ES-I3 (cell line): ENCODE measurements around the gene ZDHHC21.

Source experiments
- H3K36me3 ChIP-seq: 2 replicates; pipeline ENCODE4 v1.6.1; 2013; ENCODE audit warnings: mild to moderate bottlenecking, low read length, control low read depth, moderate library complexity; ENCODE audit not compliant: insufficient read depth
- H3K4me1 ChIP-seq: 2 replicates; pipeline ENCODE4 v1.6.1; 2013; ENCODE audit warnings: mild to moderate bottlenecking, control low read depth, low read length; ENCODE audit not compliant: insufficient read depth
- H3K9ac ChIP-seq: 2 replicates; pipeline ENCODE4 v1.6.1; 2013; ENCODE audit warnings: low read depth, mild to moderate bottlenecking, low read length, moderate library complexity
- H3K9me3 ChIP-seq: 2 replicates; pipeline ENCODE4 v1.6.1; 2013; ENCODE audit warnings: mild to moderate bottlenecking, low read length, moderate library complexity; ENCODE audit not compliant: control insufficient read depth, insufficient read depth

Gene ZDHHC21

DNA sequence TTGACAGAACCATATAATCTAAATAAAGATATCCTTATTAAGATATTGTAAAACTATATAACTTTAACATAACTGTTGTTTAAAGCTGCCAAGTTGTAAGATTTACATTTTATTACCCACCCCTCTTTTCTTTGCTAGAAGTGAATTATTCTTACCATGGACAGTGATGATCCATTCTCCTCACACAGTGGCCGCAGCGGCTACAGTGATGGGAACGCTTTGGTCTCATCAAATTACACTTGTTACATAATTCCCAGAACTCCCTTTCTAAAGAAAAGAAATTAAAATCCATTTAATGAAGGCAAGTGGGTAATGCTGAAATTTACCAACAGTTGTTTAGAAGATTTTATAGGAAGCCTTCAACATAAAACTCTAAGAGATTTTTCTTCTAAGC is 31.2 kb downstream of the ZDHHC21 start:
- Histone ChIP-seq H3K36me3 (no peaks in the 10 kb centered on the region), H3K9me3 (no peaks in the 10 kb centered on the region), H3K9ac (no peak overlapping the region), H3K4me1 (no peaks in the 10 kb centered on the region)

DNA sequence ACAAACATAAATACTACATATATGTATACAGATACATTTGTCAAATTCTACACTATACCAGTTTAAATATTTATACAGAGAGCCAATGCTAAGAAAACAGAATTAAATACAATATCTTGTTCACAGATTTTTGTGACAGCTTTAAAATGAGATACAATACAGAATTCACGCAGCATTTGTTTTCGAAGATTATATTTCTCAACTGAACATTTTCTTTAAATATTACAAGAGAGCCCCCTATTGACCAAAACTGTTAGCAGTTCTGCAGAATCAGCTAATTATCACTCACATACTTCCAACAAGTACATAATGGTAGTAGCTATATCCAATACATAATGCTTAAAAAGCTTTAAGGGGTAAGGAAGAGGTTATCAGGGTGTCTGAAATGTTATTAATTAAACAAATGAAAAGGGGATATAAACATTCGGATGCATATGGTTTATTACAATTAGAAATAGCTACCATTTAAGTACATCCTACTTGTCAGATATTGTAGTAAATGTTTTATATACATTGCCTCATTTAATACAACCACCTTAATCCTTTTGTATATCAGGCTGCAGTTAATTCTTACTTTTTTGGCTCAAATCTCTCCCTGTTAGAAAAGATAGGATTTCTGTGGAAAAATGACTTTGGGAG is 31.7 kb downstream of the ZDHHC21 start:
- H3K9me3 ChIP-seq, result no peaks in the 10 kb centered on the region
- no peaks in the 10 kb centered on the region for H3K36me3 ChIP-seq
- no peak overlapping the region for H3K9ac ChIP-seq

DNA sequence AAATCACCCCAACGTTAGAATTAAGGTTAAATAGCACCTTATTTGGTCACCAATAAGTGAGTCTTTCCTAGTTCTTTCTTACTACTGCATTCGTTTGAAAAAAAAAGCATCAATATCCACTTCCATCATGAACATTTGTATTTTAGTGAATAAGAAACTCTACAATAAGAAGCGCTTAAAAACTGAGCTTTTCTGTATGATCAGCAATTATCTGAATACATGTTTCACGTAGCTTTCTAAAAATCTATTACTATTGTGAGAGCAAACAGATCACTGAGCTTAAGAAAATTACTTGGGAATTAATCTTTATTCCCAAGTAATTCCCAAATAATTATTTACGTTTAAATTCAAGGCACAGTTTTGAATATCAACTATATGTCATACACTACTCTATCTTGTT is 32.5 kb downstream of the ZDHHC21 start:
- Histone ChIP-seq H3K36me3 (no peaks in the 10 kb centered on the region), H3K9me3 (no peaks in the 10 kb centered on the region), H3K4me1 (no peaks in the 10 kb centered on the region), H3K9ac (no peak overlapping the region)

More for the DNA sequence above, 31.7 kb downstream of the ZDHHC21 start:
- H3K4me1 ChIP-seq, result no peaks in the 10 kb centered on the region

DNA sequence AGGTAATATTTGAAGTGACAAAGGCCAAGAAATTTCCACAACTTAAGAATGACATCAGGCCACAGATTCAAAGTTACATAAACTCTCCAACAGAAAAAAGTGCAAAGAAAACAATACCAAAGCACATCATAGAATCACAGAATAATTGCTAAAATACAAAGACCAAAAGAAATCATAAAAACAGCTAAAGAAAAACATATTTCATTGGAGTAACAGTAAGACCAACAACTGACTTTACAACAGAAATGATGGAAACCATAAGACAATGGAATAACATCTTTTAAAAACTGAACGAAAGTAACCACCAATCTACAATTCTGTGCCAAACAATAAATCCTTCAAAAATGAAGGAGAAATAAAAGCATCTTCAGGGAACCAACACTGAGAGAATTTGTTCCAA is 38.3 kb downstream of the ZDHHC21 start:
- H3K9me3 ChIP-seq, result peaks cover 15% of the 10 kb centered on the region
- H3K36me3 ChIP-seq, result no peaks in the 10 kb centered on the region
- no peak overlapping the region for H3K9ac ChIP-seq
- H3K4me1 ChIP-seq, result no peaks in the 10 kb centered on the region

DNA sequence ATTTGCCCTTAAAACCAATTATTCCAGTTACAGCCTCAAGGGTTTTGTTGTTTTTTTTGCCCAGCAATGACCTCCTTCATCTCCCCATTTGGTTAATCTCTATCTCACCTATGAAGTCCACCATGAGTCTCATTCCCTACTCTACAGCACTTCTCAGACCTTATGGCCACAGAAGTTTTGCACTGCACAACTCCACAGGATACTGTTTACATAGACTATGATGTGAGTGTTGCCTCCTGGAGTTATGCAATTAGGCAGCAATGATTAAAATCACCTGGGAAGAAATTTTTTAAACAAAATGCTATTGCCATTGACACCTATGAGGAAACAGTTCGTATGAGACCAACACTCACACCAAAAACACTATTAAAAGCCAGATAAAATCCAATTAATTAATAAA is 39.7 kb downstream of the ZDHHC21 start:
- H3K9me3 ChIP-seq, result peaks cover 15% of the 10 kb centered on the region
- no peaks in the 10 kb centered on the region for H3K36me3 ChIP-seq
- H3K9ac ChIP-seq, result no peak overlapping the region; the same call in 1 of the 2 replicates
- H3K4me1 ChIP-seq, result no peaks in the 10 kb centered on the region

DNA sequence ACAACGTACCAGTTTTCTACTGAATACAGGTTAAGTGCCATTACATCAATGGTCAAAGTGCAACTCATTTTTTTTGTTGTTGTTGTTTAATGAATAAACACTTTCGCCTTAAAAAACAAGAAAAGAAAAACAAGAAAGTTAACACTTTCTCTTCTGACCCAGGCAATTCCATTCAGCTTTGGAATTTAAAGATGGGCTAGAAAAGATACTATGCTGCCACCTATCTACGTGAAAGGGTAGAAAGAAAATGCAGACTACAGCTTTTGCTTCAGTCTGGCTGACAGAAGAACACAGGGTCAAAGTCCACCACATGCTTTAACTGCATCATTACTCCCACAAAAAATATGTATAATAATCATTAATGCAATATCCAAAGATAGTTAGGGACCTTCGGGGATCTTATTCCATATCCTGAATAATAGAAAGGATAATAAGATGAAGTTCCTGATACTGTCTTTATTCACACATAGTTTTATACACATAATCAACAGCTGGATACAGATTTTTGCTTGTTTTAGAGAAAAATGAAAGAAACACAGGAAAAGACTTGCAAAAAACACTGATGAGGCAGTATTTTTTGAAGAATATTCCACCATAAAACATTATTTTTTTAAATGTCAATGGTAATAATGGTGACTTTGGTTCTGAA is 40.4 kb downstream of the ZDHHC21 start:
- Histone ChIP-seq H3K4me1 (no peaks in the 10 kb centered on the region), H3K36me3 (no peaks in the 10 kb centered on the region), H3K9ac (no peak overlapping the region), H3K9me3 (peaks cover 15% of the 10 kb centered on the region)

DNA sequence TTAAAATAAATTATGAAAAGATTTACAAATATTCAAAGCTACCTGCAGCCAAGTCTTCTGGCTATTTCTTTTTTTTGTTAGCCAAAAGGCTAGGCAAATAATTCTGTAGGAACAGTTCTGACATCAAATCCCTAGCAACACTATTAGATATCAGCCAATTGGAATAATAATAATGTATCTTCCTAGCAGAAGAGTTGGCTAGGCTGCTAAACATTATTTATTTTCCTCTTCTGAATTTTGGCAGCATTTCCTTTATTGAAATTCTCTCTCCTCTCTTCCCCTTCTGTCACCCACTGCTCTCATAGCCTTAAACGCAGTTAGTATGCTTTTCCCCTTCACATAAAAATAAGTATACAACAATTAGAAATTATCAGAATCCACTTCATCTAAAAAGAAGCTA is 42.6 kb downstream of the ZDHHC21 start:
- peaks cover 15% of the 10 kb centered on the region for H3K9me3 ChIP-seq
- no peak overlapping the region for H3K9ac ChIP-seq
- H3K36me3 ChIP-seq, result no peaks in the 10 kb centered on the region
- no peaks in the 10 kb centered on the region for H3K4me1 ChIP-seq

DNA sequence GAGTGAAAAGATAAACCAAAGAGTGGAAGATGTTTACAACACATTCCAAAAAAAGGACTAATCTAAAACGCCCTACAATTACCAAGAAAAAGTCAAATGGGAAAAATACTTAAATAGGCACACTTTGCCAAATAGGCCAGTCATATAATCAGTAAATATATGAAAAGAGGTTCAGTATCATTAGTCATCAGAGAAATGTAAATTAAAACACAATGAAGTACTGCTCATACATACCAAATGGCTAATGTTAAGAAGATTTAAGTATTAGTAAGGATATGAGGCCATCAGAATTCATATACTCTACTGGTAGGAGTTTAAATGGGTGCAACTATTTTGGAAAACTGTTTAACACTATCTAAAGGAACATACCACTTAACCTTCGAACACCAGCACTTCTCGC is 47.6 kb downstream of the ZDHHC21 start:
- Histone ChIP-seq H3K4me1 (no peaks in the 10 kb centered on the region), H3K36me3 (no peaks in the 10 kb centered on the region), H3K9me3 (no peaks in the 10 kb centered on the region), H3K9ac (no peak overlapping the region)

DNA sequence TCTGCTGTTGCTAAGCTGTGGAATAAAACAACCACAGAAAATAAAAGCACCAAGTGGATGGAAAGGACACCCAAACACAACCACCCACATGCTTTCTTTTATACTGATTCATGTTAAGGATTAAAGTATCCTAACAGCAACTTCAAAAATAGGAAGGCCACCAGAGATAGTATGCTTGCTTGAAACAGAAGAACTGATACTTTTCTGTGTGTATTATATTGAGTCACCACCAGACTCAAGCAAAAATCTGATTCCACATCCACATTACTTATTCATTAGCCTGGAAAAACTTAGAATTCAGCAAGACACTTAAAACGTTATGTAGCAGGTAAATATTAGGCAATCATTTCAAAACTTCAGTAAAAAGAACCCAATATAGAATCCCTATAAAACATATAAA is 52.3 kb downstream of the ZDHHC21 start:
- Histone ChIP-seq H3K4me1 (no peaks in the 10 kb centered on the region), H3K9ac (no peak overlapping the region), H3K9me3 (no peaks in the 10 kb centered on the region), H3K36me3 (no peaks in the 10 kb centered on the region)

DNA sequence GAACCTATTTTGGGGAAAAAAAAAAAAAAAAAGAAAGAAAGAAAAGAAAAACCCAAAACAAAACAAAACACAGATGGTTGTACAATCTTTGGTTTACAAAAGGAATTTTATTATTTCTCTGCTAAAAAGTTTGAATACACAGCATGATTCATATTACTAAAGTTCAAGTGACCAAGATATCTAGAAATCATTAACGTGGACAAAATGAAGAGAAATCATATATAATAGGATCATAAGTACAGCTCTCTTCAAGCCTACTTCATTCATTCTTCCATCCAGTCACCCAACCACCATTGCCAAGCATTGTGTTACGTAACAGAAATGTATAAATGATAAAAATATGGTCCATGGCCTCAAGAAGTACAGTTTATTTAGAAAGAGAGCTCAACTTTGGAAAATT is 52.9 kb downstream of the ZDHHC21 start:
- H3K36me3 ChIP-seq, result no peaks in the 10 kb centered on the region

DNA sequence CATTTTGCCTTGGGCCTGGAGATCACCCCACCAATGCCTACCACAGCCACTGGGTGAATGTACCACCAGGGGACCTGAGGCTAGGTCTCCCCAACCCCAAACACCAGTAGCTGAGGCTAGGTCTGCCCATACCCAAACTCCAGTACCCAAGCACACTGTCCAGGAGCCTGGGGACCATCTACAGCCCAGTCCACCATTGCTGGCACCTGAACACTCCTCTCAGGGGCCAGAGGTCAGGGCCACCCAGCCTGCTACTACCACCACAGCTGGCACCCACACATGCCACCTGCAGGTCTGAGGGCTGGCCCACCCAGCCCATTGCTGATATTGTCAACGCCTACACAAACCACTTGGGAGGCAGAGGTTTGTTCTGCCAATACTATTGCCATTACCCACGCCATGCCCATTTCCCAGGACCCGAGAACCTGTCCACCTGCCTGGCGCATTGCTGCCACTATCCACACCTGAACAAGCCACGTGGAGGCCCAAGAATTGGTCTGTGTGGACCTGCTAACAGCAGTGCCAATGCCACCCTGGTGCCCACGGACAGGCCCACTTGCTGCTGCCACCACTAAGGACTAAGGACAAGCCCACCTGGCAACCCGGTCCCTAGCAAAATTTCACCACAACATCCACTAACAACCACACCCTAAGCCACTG is 59.2 kb downstream of the ZDHHC21 start:
- peaks cover under 1% of the 10 kb centered on the region; the same call in 1 of the 2 replicates for H3K4me1 ChIP-seq
- no peaks in the 10 kb centered on the region for H3K36me3 ChIP-seq
- H3K9me3 ChIP-seq, result 0 out of 2 replicates have a peak, but pooled peaks cover 3% of the 10 kb centered on the region
- no peak overlapping the region for H3K9ac ChIP-seq

More for the DNA sequence above, 52.9 kb downstream of the ZDHHC21 start:
- Histone ChIP-seq H3K4me1 (no peaks in the 10 kb centered on the region), H3K9ac (no peak overlapping the region), H3K9me3 (no peaks in the 10 kb centered on the region)

DNA sequence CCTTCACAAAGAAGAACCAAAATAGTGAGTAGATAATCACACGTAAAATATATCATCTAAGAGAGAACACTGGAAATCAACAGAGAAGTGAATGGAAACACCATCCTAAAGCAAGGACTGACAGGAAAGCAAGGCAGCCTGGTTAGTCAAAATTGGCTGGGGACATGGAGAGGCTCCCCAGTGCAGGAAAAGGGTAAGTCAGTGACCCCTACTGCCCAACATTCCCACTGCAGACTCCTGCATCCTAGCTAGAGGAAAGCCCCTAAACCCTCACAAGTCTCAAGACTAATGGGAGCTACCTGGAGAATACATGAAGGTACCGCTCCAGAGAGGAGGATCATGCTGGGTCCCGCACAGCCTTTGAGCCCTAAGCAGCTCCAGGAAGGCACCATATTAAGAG is 60.1 kb downstream of the ZDHHC21 start:
- Histone ChIP-seq H3K9ac (no peak overlapping the region), H3K4me1 (peaks cover 3% of the 10 kb centered on the region; the same call in 1 of the 2 replicates), H3K36me3 (no peaks in the 10 kb centered on the region), H3K9me3 (0 out of 2 replicates have a peak, but pooled peaks cover 3% of the 10 kb centered on the region)

DNA sequence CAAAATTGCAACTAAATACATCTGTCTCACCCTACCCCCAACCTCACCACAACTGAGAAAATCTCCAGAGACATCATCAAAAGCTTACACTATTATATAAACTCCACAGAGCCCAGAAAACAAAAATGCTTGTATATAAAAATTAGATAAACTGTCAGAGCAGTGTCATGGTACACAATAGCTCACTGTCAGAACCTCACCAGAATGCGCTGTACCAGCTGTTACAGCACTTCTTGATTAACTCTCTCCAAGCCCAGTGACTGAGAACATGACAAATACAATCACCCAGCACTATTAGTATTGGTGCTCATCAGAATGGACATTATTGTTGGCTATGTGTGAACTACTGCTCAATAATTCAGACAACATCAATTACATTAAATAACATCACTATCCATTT is 65.7 kb downstream of the ZDHHC21 start:
- H3K4me1 ChIP-seq, result peaks cover 3% of the 10 kb centered on the region; the same call in 1 of the 2 replicates
- no peaks in the 10 kb centered on the region for H3K36me3 ChIP-seq
- H3K9me3 ChIP-seq, result 0 out of 2 replicates have a peak, but pooled peaks cover 3% of the 10 kb centered on the region
- H3K9ac ChIP-seq, result no peak overlapping the region

DNA sequence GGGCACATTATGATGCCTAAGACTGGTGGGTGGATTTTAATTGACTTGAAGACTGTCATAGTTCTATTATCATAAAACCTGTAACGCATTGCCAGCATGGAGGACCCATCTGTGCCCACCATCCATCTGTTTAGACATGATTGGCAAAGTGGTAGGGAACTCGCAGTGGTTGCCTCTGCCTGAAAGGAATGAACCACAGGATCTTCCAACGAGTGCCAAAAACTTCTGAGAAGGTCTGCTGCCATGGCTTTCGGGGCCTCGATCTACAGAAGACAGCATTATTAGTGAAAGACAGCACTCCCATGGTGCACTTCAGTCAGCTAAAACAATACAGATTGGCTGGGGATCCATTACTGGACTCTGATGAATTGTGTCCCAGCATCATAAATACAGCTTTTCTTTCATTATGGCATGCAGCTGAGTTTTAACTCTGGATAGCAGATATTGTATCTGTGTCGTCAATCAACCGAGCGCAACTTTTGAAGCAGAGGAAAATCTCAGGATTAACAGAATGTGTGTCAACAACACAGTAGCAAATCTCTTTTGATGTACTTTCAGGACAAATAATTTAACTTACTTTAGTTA is 74.3 kb downstream of the ZDHHC21 start:
- no peaks in the 10 kb centered on the region for H3K36me3 ChIP-seq
- H3K4me1 ChIP-seq, result no peaks in the 10 kb centered on the region
- no peaks in the 10 kb centered on the region for H3K9me3 ChIP-seq
- no peak overlapping the region for H3K9ac ChIP-seq
